GM18505 (cell line): ENCODE measurements around the gene PATE4.

Experiments
- ATAC-seq: cut with Tn5 transposase; IDR thresholded peaks from one replicate; pipeline ENCODE4 v1.9.1; 2021; ENCODE audit not compliant: unreplicated experiment
- POLR2A ChIP-seq: IDR thresholded peaks from 4 replicates; pipeline ENCODE4 v1.6.1; 2011; ENCODE audit warnings: borderline replicate concordance; ENCODE audit not compliant: insufficient read depth, insufficient read length; ENCODE audit errors: extremely low read depth

The PATE4 gene

GRCh38 chr11:125871391-125872137, 38.4 kb downstream of the PATE4 start:
- no peak for TF ChIP-seq POLR2A
- ATAC-seq, result no peak

- no peak for TF ChIP-seq POLR2A
- ATAC-seq, result no peak
Observed at GRCh38 chr11:125872138-125872491, 39.0 kb downstream of the PATE4 start.

GRCh38 chr11:125873881-125874555, 40.9 kb downstream of the PATE4 start:
- no peak for TF ChIP-seq POLR2A
- no peak for ATAC-seq

GRCh38 chr11:125874556-125875124, 41.5 kb downstream of the PATE4 start:
- TF ChIP-seq POLR2A, result no peak
- ATAC-seq, result no peak

- no peak for ATAC-seq
- no peak for TF ChIP-seq POLR2A
Observed at GRCh38 chr11:125881291-125881690, 48.2 kb downstream of the PATE4 start.

DNA sequence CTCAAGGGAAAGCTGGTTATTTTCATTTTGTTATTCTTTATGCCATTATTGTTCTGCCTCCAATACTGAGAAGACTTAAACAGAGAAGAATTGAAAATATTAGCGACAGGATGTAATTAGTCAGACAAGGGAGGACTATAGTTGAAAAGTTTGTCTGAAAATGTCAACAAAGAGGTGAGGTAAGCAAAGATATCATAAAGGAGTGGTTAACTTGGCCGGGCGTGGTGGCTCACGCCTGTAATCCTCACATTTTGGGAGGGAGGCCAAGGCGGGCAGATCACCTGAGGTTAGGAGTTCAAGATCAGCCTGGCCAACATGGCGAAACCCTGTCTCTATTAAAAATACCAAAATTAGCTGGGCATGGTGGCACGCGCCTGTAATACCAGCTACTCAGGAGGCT, 50.3 kb downstream of the PATE4 start:
- TF ChIP-seq POLR2A, result no peak

DNA sequence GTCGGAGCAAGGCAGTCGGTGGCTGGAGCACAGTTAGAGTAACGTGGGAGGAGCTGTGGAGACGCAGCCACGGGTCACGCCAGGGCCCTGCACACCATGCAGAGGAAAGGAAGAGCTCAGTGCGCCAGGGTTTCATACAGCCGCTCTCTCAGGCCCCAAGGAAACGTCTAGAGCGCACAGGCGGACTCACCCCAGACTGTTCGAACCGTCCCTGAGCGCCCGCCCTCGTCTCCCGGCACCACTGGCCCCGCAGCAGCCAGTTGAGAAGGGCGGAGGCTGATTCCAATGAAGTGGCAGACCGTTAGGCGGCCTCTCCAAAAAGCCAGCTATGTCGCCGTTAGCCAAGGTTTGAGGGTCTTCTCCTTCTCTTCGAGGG, 53.9 kb downstream of the PATE4 start:
- peak; percentile 25 for ATAC-seq
- TF ChIP-seq POLR2A, result peak; percentile 54

More for the DNA sequence above, 50.3 kb downstream of the PATE4 start:
- no peak for ATAC-seq

GRCh38 chr11:125887373-125888324, 54.5 kb downstream of the PATE4 start, which contains the start of gene HYLS1:
Gene HYLS1, plus strand, starts transcription at chr11:125887668. Its CDS starts 11,701 bp downstream, at chr11:125899369.
- peak; percentile 82 for ATAC-seq

More at GRCh38 chr11:125887373-125888324, 54.5 kb downstream of the PATE4 start, which contains the start of gene HYLS1:
- peak; percentile 80 for TF ChIP-seq POLR2A
